Stimulated activated CD4-positive, alpha-beta T cell treated with anti-CD3 and anti-CD28 coated beads, Interleukin-12 subunit alpha, Interleukin-12 subunit beta, amount 100 ng/mL, for 24 hours (primary cell): ENCODE measurements around the gene IBA57.

Experiments used
- DNase-seq, 2 experiments: peaks; one replicate each; pipeline ENCODE4 v3.0.0-alpha.2; 2020; ENCODE audit warnings: low read depth in 2 of 2

Gene IBA57

DNA sequence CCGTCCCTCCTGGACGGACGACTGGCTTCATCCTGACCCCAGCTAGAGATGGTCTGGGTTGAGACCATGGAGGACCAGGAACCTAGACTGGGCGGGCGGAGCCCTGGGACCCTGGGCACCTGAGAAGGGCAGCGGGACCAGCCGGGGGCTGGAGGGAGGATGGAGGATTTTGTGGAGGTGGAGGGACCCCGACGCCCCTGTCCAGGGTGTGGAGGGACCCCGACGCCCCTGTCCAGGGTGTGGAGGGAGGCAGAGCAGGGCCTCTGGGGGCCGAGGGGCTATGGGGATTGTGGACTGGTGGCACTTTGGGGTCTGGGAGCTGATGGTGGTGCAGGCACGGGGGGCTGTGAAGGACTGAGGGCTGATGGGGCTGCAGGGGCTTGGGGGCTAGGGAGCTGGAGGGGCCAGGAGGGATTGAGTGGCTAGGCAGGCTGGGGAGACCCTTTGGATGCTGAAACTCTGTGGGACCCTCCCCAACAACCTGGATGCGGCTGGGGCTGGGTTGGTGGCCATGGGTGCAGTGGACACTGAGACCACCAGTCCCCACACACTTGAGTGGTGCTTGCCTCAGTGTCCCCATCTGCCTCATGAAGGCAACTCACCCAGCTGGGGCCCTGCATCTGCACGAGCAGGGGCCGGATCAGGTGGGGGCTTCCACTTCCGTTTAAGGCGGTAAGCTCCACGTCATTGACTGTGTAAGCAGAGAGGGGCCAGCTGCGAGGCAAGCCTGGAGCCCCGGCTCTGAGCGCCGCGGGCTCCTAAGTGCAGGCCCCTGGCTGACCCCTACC, 8.5 kb upstream of the IBA57 start:
- no peak for DNase-seq

DNA sequence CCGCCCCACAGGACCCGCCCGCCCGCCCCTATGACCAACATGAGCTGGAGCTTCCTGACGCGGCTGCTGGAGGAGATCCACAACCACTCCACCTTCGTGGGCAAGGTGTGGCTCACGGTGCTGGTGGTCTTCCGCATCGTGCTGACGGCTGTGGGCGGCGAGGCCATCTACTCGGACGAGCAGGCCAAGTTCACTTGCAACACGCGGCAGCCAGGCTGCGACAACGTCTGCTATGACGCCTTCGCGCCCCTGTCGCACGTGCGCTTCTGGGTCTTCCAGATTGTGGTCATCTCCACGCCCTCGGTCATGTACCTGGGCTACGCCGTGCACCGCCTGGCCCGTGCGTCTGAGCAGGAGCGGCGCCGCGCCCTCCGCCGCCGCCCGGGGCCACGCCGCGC, 7.9 kb upstream of the IBA57 start:
- DNase-seq: no peak

DNA sequence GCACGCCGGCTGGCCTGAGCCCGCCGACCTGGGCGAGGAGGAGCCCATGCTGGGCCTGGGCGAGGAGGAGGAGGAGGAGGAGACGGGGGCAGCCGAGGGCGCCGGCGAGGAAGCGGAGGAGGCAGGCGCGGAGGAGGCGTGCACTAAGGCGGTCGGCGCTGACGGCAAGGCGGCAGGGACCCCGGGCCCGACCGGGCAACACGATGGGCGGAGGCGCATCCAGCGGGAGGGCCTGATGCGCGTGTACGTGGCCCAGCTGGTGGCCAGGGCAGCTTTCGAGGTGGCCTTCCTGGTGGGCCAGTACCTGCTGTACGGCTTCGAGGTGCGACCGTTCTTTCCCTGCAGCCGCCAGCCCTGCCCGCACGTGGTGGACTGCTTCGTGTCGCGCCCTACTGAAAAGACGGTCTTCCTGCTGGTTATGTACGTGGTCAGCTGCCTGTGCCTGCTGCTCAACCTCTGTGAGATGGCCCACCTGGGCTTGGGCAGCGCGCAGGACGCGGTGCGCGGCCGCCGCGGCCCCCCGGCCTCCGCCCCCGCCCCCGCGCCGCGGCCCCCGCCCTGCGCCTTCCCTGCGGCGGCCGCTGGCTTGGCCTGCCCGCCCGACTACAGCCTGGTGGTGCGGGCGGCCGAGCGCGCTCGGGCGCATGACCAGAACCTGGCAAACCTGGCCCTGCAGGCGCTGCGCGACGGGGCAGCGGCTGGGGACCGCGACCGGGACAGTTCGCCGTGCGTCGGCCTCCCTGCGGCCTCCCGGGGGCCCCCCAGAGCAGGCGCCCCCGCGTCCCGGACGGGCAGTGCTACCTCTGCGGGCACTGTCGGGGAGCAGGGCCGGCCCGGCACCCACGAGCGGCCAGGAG, 7.2 kb upstream of the IBA57 start:
- no peak for DNase-seq

DNA sequence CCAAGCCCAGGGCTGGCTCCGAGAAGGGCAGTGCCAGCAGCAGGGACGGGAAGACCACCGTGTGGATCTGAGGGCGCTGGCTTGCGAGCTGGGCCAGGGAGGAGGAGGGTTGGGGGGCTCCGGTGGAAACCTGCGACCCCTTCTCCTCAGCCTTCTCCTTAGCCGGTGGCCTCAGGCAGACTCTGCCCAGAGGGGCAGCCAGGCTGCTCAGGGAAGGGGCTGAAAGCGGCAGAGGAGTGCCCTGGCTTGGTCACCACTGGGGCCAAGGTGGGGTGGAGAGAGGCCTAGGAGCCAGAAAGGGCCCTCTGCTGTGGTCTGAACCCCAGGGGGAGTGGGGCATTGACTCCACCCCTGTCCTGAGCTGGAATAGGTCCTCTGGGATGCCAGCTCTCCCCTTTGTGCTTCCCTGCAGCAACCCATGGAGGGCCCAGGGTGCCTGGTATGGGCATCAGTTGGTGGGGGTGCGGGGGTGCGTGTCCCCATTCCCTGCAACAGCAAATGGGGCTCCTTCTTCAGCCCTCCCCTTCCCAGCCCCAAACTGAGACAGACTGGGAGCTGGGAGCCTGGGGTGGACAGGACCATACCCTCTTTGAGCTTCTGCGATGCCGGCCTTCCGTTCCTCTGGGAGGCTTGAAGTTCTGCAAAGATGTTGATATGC, 6.5 kb upstream of the IBA57 start:
- DNase-seq: no peak

DNA sequence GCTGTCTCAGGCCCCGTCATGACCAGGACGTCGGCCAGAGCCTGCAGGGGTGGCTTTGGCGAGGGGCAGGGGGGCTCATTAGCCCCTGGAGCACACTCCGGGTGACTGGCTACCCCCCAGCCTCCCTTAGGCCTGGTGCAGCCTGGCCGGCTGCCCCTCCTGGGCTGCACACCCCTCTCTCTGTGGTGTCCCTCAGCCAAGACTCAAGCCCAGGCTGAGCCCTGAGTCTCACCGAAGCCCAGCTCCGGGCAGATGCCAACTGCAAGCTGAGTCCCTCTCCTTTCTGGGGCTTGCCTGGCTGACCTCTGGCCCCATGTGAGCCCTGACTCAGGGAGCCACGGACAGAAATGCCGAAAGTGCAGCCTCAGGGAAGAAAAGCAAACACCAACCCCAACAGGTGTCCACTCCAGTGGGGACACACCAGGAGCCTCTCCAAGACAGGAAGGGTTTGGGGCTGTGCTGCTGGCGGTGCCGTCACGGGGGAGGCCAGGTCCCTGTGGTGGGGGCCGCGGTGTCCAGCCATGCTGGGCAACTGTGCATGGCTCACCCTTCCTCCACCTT, 5.3 kb upstream of the IBA57 start:
- DNase-seq: no peak

DNA sequence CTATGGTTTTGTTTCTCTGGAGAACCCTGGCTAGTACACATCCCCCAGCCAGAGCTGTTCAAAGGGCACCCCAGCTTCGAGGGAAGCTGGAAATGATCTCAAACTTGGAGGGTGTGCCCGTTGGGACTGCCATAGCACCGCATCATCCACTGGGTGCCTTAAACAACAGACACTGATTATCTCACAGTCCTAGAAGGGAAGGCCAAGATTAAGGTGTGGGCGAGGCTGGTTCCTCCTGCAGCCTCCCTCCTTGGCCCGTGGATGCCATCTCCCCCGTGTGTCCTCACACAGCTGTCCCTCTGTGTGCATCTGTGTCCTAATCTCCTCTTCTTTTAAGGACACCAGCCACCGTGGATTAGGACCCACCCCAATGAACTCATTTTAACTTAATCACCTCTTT, 4.2 kb upstream of the IBA57 start:
- DNase-seq: no peak

DNA sequence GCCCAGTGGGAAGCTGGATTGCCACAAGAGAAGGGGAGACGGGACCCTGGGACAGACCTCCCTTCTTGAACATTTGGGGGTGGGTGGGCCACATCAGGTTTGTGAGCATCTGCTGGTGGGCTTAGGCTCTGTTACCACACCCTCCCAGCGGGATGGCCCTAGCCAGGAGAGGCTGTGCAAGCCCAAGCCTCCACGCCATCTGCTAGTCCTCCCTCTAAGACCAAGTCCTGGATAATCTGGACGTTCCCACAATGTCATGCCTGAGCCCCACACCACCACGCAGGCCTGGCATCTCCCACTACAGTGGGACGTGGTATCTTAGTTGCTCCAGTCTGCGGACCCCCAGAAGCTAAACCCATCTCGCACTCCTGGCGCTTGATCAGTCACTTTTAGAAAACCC, 3.7 kb upstream of the IBA57 start:
- DNase-seq: no peak

DNA sequence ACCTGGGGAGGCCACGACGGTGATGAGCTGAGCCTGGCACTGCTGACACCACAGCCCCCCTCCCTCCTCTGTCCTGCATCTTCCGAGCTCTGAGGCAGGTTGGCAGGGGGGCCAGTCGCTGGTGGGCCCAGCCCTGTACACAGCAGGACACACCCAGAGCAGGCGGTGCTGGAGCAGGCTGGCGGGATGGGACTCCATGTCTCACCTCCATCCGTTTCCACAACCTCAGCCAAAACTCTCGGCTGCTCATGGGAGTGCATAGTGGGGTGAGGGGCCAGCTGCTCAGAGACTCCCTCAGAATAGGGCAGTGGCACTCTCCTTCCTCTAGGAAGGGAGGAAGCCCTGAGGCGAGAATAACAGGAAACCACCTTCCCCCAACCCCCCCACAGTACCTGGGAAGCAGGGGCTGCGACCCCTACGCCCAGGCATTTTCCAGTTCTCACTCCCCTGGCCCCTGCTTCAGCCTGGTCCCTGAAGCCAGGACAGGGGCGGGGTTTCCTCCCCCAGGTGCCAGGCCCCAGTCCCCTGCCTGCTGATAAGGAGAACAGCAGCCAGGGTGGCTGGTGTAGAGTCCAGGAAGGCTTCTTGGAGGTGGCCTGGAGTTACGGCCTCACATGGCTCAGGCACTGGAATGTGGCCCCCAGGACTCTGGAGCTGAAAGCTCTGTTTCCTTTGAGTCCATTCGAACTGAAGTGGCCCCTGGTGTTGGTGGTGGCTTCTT, 3.2 kb upstream of the IBA57 start:
- no peak for DNase-seq

DNA sequence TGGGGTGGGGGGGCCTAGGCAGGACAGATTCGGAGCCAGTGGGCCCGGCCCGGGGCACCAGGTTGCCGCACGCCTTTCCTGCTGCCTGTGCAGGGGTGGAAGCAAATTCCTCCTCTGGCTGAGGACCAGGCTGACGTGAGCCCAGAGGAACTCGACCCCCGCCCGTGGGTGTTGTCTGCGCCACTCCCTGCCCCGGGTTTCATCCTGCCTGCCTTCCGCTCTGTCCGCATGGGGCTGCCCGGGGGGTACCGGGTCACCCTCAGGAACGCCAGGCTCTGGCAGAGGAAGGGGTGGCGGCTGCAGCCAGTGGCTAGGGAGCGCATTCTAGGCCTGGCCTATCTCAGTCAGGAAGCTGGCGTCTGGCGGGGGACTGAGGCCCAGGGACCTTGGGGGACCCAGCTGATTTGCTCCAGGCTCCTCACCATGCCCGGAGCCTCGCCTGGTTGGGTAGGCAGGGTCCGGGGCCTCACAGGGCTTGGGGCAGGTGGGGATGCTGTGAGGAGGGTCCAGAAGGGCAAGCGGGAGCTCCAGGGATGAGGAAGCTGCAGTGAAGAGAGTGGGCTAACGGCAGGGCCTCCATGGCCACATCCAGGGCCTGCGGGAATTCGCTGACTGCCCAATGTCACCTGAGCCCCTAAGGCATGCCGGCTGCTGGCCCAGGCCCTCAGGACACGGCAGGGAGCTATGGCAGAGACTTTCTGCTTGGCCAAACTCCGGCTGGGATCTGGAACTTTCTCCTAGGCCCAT, 2.4 kb upstream of the IBA57 start:
- no peak for DNase-seq

DNA sequence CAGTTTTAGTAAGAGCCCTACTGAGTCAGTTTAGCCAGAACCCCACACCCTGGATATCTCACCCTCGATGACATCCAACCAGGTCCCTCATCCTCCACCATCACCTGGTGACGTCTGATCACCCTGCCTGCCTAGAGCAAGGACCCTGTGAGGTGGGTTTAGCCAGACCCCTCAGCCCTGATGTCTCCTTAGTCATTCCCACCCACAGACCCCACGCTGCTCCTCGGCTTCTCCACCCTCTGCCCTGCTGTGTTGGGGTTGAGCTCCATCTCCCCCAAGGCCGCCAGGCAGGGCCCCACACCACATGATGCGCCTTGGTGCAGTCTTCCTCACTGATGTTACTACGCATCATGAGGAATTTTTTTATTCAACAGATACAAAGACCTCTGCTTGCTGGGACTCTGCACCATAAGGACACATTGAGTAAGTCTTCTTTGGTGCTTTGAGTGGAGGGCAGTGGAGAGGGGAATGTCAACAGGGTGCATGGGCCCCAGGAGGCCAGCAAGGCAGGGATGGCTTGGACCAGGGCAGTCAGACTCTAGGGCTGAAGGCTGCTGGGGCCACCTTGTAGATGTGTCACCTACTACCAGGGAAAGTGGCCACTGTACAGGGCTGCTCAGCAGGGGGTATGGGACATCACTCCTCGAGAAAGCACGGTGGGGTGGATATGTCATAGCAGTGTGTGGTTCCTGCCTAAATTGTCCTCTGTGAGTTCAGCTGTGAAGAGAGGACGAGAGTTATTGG, 1.7 kb upstream of the IBA57 start:
- no peak for DNase-seq

DNA sequence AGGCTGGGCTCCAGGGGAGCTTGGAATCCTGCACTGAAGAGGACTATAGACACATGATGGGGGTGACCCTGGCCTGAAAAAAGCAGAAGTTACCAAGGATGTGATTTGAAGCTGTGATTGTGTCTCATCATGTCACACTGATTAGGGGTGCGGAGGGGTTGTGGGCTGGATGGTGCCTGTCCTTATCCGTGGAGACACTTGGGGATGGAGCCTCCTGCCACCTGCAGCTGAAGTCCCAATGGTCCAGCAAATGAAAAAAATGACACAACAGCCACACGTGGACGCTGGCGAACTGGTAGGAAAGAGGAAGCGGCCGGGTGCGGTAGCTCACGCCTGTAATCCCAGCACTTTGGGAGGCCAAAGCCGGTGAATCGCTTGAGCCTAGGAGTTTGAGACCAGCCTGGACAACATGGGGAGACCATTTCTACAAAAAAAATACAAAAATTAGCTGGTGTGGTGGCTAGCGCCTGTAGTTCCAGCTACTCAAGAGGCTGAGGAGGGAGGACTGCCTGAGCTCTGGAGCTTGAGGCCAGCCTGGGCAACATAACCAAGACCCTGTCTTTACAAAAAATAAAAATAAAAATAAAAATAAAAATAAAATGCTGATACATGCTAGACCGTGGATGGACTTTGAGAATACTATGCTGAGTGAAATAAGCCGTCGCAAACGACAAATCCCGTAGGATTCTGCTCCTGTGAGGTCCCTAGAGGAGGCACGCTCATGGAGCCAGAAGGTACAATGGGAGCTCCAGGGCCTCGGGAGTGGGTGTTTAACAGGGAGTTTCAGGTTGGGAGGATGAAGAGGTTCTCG, 838 bp upstream of the IBA57 start:
- DNase-seq: no peak

DNA sequence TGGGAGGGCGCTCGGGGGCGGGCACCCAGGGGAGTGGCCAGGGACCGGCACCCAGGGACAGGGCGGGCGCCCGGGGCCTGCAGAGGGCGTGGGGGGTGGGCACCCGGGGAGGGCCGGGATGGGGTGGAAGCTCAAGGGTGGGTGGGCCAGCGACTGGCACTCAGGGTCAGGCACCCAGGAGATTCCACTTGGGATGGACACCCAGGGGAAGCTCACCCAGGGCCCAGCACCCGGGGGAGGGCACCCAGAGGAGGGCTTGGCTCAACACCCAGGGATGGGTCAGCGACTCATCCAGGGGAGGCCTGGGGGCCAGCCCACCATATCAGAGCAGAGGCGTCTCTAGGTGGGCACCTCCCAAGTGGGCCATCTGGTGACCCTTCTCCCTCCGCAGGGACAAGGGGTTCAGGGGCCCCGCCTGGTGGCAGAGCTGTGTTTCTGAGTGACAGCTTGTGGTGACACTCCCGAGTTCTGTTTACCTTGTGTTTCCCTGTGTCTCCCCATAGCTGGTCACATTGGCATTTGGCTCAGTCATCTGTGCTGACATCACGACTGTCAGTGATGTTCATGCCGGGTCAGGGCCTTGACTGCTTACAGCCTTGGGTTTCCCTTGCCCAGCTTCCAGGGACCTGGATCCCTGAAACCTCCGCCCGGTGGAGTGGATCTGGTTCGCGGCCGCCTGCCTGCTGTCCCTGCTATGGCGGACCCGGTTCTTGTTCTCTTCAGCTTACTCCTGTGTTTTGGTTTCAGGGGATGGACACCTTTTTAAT, 749 bp downstream of the IBA57 start:
- DNase-seq: peak; percentile 18 to 26

DNA sequence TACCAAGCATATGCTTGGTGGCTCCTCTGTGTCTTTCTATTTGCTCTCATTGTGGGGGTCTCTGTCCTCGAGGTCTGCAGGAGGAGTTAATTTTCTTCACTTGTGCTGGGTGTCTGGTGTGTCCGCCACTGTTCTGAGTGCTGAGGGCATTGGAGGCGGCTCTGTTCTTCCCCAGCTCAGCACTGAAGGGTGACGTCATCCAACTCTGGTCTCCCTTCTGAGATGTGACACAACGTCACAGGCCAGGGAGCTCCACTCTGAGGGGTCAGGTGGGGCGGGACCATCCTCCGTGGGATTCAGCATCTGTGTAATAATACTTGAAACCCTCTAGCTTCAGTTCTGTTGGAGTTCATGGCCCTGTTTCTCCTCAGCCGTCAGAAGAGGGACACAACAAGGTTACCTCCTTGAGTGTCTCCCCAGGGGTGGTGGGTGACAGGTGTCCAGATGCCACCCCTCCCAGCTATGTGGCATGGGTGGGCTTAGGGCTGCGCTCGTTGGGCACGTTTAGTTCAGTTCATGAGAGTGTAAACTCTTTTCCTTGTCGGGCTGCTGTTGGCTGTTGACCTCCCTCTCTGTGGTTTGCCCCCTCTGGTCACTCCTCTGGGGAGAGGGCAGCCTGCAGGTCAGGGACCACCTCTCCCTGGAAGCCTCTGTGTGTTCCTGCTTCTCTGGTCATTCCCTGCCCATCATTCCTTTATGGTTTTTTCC, 3.1 kb downstream of the IBA57 start:
- DNase-seq: no peak

DNA sequence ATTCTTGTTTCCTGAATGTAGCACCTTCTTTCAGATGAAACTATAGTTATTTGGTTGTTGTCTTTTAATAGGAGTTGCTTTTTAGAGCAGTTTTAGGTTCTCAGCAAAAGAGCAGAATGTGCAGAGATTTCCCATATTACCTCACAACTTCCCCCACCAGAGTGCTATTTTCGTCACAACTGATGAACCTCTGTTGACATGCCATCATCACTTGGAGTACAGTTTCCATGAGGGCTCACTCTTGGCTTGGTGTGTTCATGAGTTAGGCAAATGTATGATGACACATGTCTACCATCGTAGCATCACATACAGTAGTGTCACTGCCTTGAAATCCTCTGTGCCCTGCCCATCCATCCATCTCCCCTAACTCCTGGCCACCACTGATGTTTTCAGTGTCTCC, 3.7 kb downstream of the IBA57 start:
- no peak for DNase-seq

DNA sequence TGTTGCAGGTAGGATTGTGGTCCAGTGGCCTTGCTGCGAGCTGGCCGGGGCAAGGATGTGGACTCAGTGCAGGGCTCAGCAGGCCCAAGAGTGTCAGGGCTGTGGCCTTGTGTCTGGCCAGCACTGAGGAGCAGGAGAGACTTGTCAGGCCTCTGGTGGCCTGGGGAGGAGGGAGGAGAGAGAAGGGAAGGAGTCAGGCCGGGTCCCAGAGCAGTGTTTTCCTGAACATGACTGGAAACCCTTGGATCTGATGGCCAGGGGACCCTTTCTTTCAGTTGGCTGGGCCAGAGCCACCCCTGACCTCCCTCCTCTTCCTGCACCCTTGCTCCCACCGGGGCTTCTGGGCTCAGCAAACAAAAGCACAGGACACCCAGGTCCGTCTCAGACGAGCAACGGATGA, 5.1 kb downstream of the IBA57 start:
- DNase-seq: no peak

DNA sequence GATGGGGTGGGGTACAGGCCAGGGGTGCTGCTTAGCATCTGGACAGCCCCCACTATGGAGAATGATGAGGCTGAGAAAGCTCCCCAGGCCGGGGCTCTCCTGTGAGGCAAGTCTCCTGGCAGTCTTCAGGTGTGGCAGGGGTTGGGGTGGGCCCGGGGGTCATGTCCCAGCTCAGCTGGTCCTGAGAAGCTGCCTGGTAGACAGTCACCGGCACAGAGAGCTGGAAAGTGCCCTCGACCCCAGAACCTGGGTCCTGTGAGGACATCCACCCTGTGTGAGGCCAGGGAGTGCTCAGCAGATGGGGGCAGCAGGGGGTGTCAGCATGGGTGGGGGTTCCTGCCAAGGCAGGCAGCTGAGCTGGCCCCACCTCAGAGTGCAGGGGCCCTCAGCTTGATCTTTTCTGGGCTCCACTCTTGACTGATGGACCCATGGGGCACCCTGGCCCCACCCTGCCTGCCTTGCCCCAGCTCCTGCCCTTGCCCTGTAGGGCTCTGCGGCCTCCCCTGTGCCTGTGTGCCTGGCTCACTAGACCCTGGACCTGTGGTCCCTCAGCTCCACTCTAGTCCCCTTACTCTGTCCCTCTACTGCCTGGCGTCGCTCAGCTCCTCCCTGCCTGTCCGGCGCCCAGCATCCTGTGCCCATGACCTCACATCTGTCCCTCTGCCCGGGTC, 5.8 kb downstream of the IBA57 start:
- no peak for DNase-seq
